ENCODE measurements around the gene GMIP. TPM values are rescaled to one million over a fixed set of nuclear protein-coding genes. Genes with fewer than 3 reads are reported as not detected.

Gene GMIP
- total and polyA plus RNA-seq, 2 of the 13 experiments (the other 11 are each of a cell fraction or from before 2014, with no cell fraction given): 1.5 to 1.8 TPM

- TF ChIP-seq, protein P1, sequence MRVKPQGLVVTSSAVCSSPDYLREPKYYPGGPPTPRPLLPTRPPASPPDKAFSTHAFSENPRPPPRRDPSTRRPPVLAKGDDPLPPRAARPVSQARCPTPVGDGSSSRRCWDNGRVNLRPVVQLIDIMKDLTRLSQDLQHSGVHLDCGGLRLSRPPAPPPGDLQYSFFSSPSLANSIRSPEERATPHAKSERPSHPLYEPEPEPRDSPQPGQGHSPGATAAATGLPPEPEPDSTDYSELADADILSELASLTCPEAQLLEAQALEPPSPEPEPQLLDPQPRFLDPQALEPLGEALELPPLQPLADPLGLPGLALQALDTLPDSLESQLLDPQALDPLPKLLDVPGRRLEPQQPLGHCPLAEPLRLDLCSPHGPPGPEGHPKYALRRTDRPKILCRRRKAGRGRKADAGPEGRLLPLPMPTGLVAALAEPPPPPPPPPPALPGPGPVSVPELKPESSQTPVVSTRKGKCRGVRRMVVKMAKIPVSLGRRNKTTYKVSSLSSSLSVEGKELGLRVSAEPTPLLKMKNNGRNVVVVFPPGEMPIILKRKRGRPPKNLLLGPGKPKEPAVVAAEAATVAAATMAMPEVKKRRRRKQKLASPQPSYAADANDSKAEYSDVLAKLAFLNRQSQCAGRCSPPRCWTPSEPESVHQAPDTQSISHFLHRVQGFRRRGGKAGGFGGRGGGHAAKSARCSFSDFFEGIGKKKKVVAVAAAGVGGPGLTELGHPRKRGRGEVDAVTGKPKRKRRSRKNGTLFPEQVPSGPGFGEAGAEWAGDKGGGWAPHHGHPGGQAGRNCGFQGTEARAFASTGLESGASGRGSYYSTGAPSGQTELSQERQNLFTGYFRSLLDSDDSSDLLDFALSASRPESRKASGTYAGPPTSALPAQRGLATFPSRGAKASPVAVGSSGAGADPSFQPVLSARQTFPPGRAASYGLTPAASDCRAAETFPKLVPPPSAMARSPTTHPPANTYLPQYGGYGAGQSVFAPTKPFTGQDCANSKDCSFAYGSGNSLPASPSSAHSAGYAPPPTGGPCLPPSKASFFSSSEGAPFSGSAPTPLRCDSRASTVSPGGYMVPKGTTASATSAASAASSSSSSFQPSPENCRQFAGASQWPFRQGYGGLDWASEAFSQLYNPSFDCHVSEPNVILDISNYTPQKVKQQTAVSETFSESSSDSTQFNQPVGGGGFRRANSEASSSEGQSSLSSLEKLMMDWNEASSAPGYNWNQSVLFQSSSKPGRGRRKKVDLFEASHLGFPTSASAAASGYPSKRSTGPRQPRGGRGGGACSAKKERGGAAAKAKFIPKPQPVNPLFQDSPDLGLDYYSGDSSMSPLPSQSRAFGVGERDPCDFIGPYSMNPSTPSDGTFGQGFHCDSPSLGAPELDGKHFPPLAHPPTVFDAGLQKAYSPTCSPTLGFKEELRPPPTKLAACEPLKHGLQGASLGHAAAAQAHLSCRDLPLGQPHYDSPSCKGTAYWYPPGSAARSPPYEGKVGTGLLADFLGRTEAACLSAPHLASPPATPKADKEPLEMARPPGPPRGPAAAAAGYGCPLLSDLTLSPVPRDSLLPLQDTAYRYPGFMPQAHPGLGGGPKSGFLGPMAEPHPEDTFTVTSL (CRISPR knock-in tag; IDR thresholded peaks at IDR 0.05; ENCODE audit: borderline replicate concordance): no peak
- TF ChIP-seq, protein P2, sequence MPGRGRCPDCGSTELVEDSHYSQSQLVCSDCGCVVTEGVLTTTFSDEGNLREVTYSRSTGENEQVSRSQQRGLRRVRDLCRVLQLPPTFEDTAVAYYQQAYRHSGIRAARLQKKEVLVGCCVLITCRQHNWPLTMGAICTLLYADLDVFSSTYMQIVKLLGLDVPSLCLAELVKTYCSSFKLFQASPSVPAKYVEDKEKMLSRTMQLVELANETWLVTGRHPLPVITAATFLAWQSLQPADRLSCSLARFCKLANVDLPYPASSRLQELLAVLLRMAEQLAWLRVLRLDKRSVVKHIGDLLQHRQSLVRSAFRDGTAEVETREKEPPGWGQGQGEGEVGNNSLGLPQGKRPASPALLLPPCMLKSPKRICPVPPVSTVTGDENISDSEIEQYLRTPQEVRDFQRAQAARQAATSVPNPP (CRISPR knock-in tag; IDR thresholded peaks at IDR 0.05): no peak
Measured at GRCh38 chr19:19624032-19624570, 19.4 kb downstream of the GMIP start (continued).

DNA sequence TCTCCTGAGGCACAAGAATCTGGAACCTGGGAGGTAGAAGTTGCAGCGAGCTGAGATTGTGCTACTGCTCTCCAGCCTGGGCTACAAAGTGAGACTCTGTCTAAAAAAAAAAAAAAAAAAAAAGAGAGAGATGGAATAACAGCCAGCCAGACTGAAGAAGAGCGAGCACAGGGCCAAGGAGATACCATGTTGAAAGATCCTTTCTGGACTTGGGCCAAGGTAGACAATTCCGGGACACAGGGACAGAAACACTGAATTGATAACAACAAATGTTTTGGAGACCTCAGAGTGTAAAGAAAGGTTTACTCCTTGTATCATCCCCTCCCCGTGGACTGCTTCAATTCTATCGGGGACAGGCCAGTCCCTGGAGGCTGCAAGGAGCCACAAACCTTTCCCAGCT, 20.1 kb downstream of the GMIP start:
- intact Hi-C loops (cut with micrococcal nuclease; ENCODE audit: unreplicated experiment): no loop called here
- H3K27me3 ChIP-seq (ENCODE audit: control insufficient read depth in 1 of 2, insufficient read depth in 2 of 2, low read length in 2 of 2): no peaks in the 10 kb centered on the region; a peak in 1 of 5 replicates
- no peaks in the 10 kb centered on the region for H3K9me3 ChIP-seq (ENCODE audit: low read length)
- no TSS peak for BruUV-seq (replicated peaks)
- H3K9ac ChIP-seq (ENCODE audit: insufficient read depth, low read depth, low read length): no peak overlapping the region
- H3K36me3 ChIP-seq (replicated peaks in 1 of 2; ENCODE audit: control insufficient read depth in 1 of 2, insufficient read depth in 2 of 2, low read length in 2 of 2): no peaks in the 10 kb centered on the region
- POLR2A ChIA-PET: no interaction called here
- DNase-seq (ENCODE audit: low spot score) (no peak), FAIRE-seq (no peak), ATAC-seq (no peak)
- 25% methylated on average over 5 of the region's 5 CpGs for WGBS (ENCODE audit: low lambda C conversion rate)
- H4K20me1 ChIP-seq (ENCODE audit: insufficient read depth, low read length): no peaks in the 10 kb centered on the region
- H3K79me2 ChIP-seq (ENCODE audit: insufficient read depth, low read length): no peaks in the 10 kb centered on the region
- TF ChIP-seq JUNB (CRISPR knock-in tag; IDR thresholded peaks at IDR 0.05; ENCODE audit: borderline replicate concordance): no peak
- TF ChIP-seq KAT2B (IDR thresholded peaks at IDR 0.05; ENCODE audit: borderline replicate concordance, low read depth, low read length): no peak
- no peak for TF ChIP-seq CREB1 (IDR thresholded peaks at IDR 0.05)
- TF ChIP-seq CREB1 (CRISPR knock-in tag; IDR thresholded peaks at IDR 0.05): no peak
- TF ChIP-seq ZNF614 (CRISPR knock-in tag; IDR thresholded peaks at IDR 0.05; ENCODE audit: borderline replicate concordance): no peak
- no peak for TF ChIP-seq HHEX (CRISPR knock-in tag; IDR thresholded peaks at IDR 0.05)
- TF ChIP-seq SP5 (CRISPR knock-in tag; IDR thresholded peaks at IDR 0.05; ENCODE audit: borderline replicate concordance, low read depth): no peak
- TF ChIP-seq, protein P3, sequence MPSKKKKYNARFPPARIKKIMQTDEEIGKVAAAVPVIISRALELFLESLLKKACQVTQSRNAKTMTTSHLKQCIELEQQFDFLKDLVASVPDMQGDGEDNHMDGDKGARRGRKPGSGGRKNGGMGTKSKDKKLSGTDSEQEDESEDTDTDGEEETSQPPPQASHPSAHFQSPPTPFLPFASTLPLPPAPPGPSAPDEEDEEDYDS (CRISPR knock-in tag; IDR thresholded peaks at IDR 0.05): no peak
- H3K27ac ChIP-seq (ENCODE audit: extremely low read length, insufficient read depth, low read length): no peak overlapping the region
- H3K4me1 ChIP-seq (ENCODE audit: insufficient read depth, low read length): peaks cover 14% of the 10 kb centered on the region
- CTCF ChIA-PET (ENCODE audit: low intra/inter-chr PET ratio, low total read pairs): no interaction called here
- H3K4me3 ChIP-seq (replicated peaks in 1 of 3; ENCODE audit: insufficient read depth in 1 of 3, low read depth in 2 of 3, low read length in 3 of 3): no peak overlapping the region
- H3K4me2 ChIP-seq (ENCODE audit: low read depth, low read length): no peak overlapping the region
- in situ Hi-C loops (cut with HindIII; ENCODE audit: extremely low pct_ligation_motif_present, low pct_unique_long_range_greater_than_20kb): no loop called here
- H2AFZ ChIP-seq (ENCODE audit: low read length): no peak overlapping the region

Measured in HepG2 (cell line).